DND-41 (cell line): Measurements from ENCODE around the gene TLCD3B.

Experiments used
- CTCF ChIP-seq: IDR thresholded peaks from 2 replicates; pipeline ENCODE4 v1.5.1; 2012; ENCODE audit warnings: borderline replicate concordance, low read length, moderate library complexity, mild to moderate bottlenecking; ENCODE audit not compliant: poor library complexity, severe bottlenecking; ENCODE audit errors: extremely low read depth
- EZH2 ChIP-seq: IDR thresholded peaks from 3 replicates; pipeline ENCODE4 v1.6.1; 2012; ENCODE audit warnings: borderline replicate concordance, low read depth, mild to moderate bottlenecking, moderate library complexity, low read length, inconsistent platforms; ENCODE audit not compliant: severe bottlenecking

GRCh38 chr16:30049871-30050270 is 18.8 kb upstream of the TLCD3B start:
- TF ChIP-seq CTCF (no peak), EZH2 (no peak)
